Measurements from ENCODE around the gene PRKAG2.

The PRKAG2 gene

GRCh38 chr7:151624246-151624928 lies 252.5 kb downstream of the PRKAG2 start:
- no peak for DNase-seq (ENCODE audit: low read depth, low spot score)

- DNase-seq (ENCODE audit: low read depth, low spot score): peak; percentile 48
Observed at GRCh38 chr7:151623766-151624165, 253.1 kb downstream of the PRKAG2 start.

- no peak for DNase-seq (ENCODE audit: low read depth, low spot score)
Observed at GRCh38 chr7:151621961-151622360, 255.0 kb downstream of the PRKAG2 start.

GRCh38 chr7:151616443-151617213 lies 260.3 kb downstream of the PRKAG2 start:
- DNase-seq (ENCODE audit: low read depth, low spot score): no peak

- DNase-seq (ENCODE audit: low read depth, low spot score): no peak
Observed at GRCh38 chr7:151615784-151616183, 261.1 kb downstream of the PRKAG2 start.

- no peak for DNase-seq (ENCODE audit: low read depth, low spot score)
Observed at GRCh38 chr7:151615058-151615457, 261.9 kb downstream of the PRKAG2 start.

- no peak for DNase-seq (ENCODE audit: low read depth, low spot score)
Observed at GRCh38 chr7:151614019-151614418, 262.9 kb downstream of the PRKAG2 start.

- no peak for DNase-seq (ENCODE audit: low read depth, low spot score)
Observed at GRCh38 chr7:151611878-151612277, 265.0 kb downstream of the PRKAG2 start.

- no peak for DNase-seq (ENCODE audit: low read depth, low spot score)
Observed at GRCh38 chr7:151611041-151611440, 265.9 kb downstream of the PRKAG2 start.

GRCh38 chr7:151608031-151608551 lies 268.8 kb downstream of the PRKAG2 start:
- peak; percentile 25 for DNase-seq (ENCODE audit: low read depth, low spot score)

GRCh38 chr7:151607464-151607867 lies 269.4 kb downstream of the PRKAG2 start:
- peak; percentile 45 for DNase-seq (ENCODE audit: low read depth, low spot score)

GRCh38 chr7:151603951-151604350 lies 273.0 kb downstream of the PRKAG2 start:
- DNase-seq (ENCODE audit: low read depth, low spot score): no peak

- peak; percentile 50 for DNase-seq (ENCODE audit: low read depth, low spot score)
Observed at GRCh38 chr7:151601521-151602305, 275.2 kb downstream of the PRKAG2 start.

- DNase-seq (ENCODE audit: low read depth, low spot score): no peak
Observed at GRCh38 chr7:151600331-151600730, 276.6 kb downstream of the PRKAG2 start.

GRCh38 chr7:151599401-151600227 lies 277.3 kb downstream of the PRKAG2 start:
- peak; percentile 95 for DNase-seq (ENCODE audit: low read depth, low spot score)

- peak; percentile 89 for DNase-seq (ENCODE audit: low read depth, low spot score)
Observed at GRCh38 chr7:151597541-151598444, 279.1 kb downstream of the PRKAG2 start.

GRCh38 chr7:151595702-151596350 lies 281.1 kb downstream of the PRKAG2 start:
- DNase-seq (ENCODE audit: low read depth, low spot score): no peak

- peak; percentile 87 for DNase-seq (ENCODE audit: low read depth, low spot score)
Observed at GRCh38 chr7:151592868-151593486, 283.9 kb downstream of the PRKAG2 start.

- DNase-seq (ENCODE audit: low read depth, low spot score): no peak
Observed at GRCh38 chr7:151592330-151592729, 284.6 kb downstream of the PRKAG2 start.
